Endothelial cell of umbilical vein (primary cell): ENCODE measurements around the gene STRA6.

Source experiments
- FOS ChIP-seq: IDR thresholded peaks from 2 replicates; pipeline ENCODE4 v1.6.1; 2011; ENCODE audit warnings: mild to moderate bottlenecking, low read length, moderate library complexity, borderline replicate concordance; ENCODE audit not compliant: insufficient read depth
- POLR2A ChIP-seq: IDR thresholded peaks from 2 replicates; pipeline ENCODE4 v1.6.1; 2012; ENCODE audit warnings: low read depth, mild to moderate bottlenecking, control low read depth, low read length
- TF ChIP-seq, protein P1 (sequence below): IDR thresholded peaks from 2 replicates; pipeline ENCODE4 v1.6.1; 2011; ENCODE audit not compliant: insufficient read depth, insufficient read length

DNA sequence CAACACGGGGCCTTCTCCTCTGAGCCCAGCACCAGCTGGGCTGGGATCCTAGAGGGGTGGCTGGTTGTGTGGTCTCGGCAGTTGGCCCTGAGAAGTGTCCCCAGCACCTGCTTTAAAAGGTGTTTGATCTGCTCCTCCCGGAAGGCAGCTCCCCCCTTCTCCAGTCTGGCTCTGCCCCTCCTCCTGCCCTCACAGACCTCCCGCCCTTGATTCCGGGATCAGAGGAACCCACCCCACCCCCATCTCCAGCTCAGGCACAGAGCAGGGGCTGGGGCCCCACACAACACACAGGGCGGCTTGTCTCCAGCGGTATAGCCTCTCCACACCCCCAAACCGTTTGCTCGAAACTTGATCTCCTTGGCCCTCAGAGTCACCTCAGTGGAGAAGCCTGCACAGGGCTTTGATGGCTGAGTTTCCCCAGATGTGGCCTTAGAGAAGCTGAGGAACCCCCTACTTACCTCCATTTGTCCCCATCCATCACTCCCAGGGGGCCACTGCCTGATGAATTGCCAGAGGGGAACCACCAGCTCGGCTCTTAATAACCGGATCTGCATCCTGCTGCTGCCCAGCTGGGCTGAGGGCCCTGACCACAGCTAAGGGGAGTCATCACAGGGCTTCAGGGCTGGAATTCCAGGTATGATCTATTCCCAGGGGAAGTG lies 6.4 kb upstream of the STRA6 start:
- TF ChIP-seq POLR2A = no peak
- TF ChIP-seq, protein P1, sequence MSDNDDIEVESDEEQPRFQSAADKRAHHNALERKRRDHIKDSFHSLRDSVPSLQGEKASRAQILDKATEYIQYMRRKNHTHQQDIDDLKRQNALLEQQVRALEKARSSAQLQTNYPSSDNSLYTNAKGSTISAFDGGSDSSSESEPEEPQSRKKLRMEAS = no peak
- no peak for TF ChIP-seq FOS
